A549 (cell line): ENCODE data around the gene PPP2R5C. TPM values are rescaled to one million over a fixed set of nuclear protein-coding genes. Genes with fewer than 3 reads are reported as not detected.

Experiments
- ATAC-seq, 2 experiments: fragments of 200-7000 bp in 1 of 2; fragments of >200 bp in 1 of 2; cut with Nextera tagmentation in 1 of 2; cut with Tn5 transposase in 1 of 2; 3 replicates each; pipeline versions ENCODE4 v1.8.0 to v1.9.1; 2018 to 2020; ENCODE audit warnings: mild to moderate bottlenecking in 1 of 2, moderate library complexity in 1 of 2
- CTCF ChIA-PET: fragments of 300-600 bp; sonication (Branson Sonifier 250); formaldehyde crosslinking; extraction: SDS; loops from one replicate; lab custom pipeline; 2021; ENCODE audit warnings: antibody characterized with exemption, inconsistent platforms; lab: Yijun Ruan, JAX
- POLR2A ChIA-PET: fragments of 350-600 bp; formaldehyde crosslinking; extraction: SDS; loops from one replicate; lab custom pipeline; 2021; ENCODE audit warnings: antibody characterized with exemption, inconsistent platforms; lab: Yijun Ruan, JAX
- DNase-seq, 2 experiments: peaks; one replicate each; pipeline versions ENCODE4 v3.0.0 to v3.0.0-alpha.2; 2011 to 2016; ENCODE audit warnings: low read depth in 1 of 2, low spot score in 1 of 2
- FAIRE-seq: peaks from 2 replicates; lab custom pipeline; 2011; peaks lifted over from hg19 to GRCh38; lab: Jason Lieb, UNC
- H3K27ac ChIP-seq, 2 experiments: fragments of >200 bp; sonication (Bioruptor Twin); formaldehyde crosslinking; 3 replicates each; pipeline ENCODE4 v1.5.1; 2016 to 2017
- H3K4me1 ChIP-seq: fragments of >200 bp; sonication (Bioruptor Twin); formaldehyde crosslinking; 3 replicates; pipeline ENCODE4 v1.6.1; 2016
- H3K4me2 ChIP-seq: fragments of >200 bp; sonication (Bioruptor Twin); formaldehyde crosslinking; 3 replicates; pipeline ENCODE4 v1.6.1; 2016
- H3K4me3 ChIP-seq: fragments of >200 bp; sonication (Bioruptor Twin); formaldehyde crosslinking; 3 replicates; pipeline ENCODE4 v1.5.1; 2016
- H3K9me3 ChIP-seq: fragments of >200 bp; sonication (Bioruptor Twin); formaldehyde crosslinking; 3 replicates; pipeline ENCODE4 v1.6.1; 2016
- ATOH8 ChIP-seq: fragments of 250-450 bp; sonication (Bioruptor Pico); IDR thresholded peaks from 2 replicates; pipeline ENCODE4 v1.5.0; 2020; ENCODE audit warnings: low read depth, mild to moderate bottlenecking, moderate library complexity
- CBX8 ChIP-seq: fragments of 200-600 bp; sonication (generic); IDR thresholded peaks from 2 replicates; pipeline ENCODE4 v1.6.1; 2016
- CEBPB ChIP-seq, 2 experiments: fragments of >200 bp in 1 of 2; sonication (Bioruptor Twin) in 1 of 2; formaldehyde crosslinking in 1 of 2; IDR thresholded peaks; 2 replicates each; pipeline ENCODE4 v1.6.1; 2012 to 2016
- CHD2 ChIP-seq: fragments of 150-350 bp; IDR thresholded peaks from 2 replicates; pipeline ENCODE4 v1.6.1; 2014; ENCODE audit warnings: low read length; ENCODE audit not compliant: partially characterized antibody
- CHD4 ChIP-seq: fragments of 200-600 bp; sonication (generic); IDR thresholded peaks from 2 replicates; pipeline ENCODE4 v1.6.1; 2016; ENCODE audit warnings: antibody characterized with exemption, mild to moderate bottlenecking, borderline replicate concordance
- EHMT2 ChIP-seq: fragments of 200-600 bp; sonication (generic); IDR thresholded peaks from 2 replicates; pipeline ENCODE4 v1.6.1; 2016; ENCODE audit warnings: antibody characterized with exemption, low read depth, mild to moderate bottlenecking, moderate library complexity
- HDAC2 ChIP-seq: fragments of 200-600 bp; sonication (generic); IDR thresholded peaks from 2 replicates; pipeline ENCODE4 v1.6.1; 2016
- HOXA7 ChIP-seq: fragments of 250-450 bp; sonication (Bioruptor Pico); IDR thresholded peaks from 2 replicates; pipeline ENCODE4 v1.5.0; 2020; ENCODE audit warnings: mild to moderate bottlenecking, moderate library complexity
- HOXB13 ChIP-seq: fragments of 250-450 bp; sonication (Bioruptor Pico); IDR thresholded peaks from 2 replicates; pipeline ENCODE4 v1.5.0; 2020; ENCODE audit warnings: low read depth, mild to moderate bottlenecking, moderate library complexity
- HOXB5 ChIP-seq: fragments of 250-450 bp; sonication (Bioruptor Pico); IDR thresholded peaks from 2 replicates; pipeline ENCODE4 v1.5.0; 2020; ENCODE audit warnings: mild to moderate bottlenecking, moderate library complexity
- JUNB ChIP-seq: fragments of >200 bp; sonication (Bioruptor Twin); formaldehyde crosslinking; IDR thresholded peaks from 2 replicates; pipeline ENCODE4 v1.6.1; 2016
- MAZ ChIP-seq: fragments of 150-350 bp; IDR thresholded peaks from 2 replicates; pipeline ENCODE4 v1.6.1; 2014; ENCODE audit warnings: antibody characterized with exemption, low read depth, low read length, borderline replicate concordance
- MYC ChIP-seq: IDR thresholded peaks from 2 replicates; pipeline ENCODE4 v1.6.1; 2012; ENCODE audit warnings: mild to moderate bottlenecking, inconsistent platforms, low read length, improper control_type of control experiment, borderline replicate concordance
- NR3C1 ChIP-seq: fragments of >200 bp; sonication (Bioruptor Twin); formaldehyde crosslinking; IDR thresholded peaks from 3 replicates; pipeline ENCODE4 v1.6.1; 2017
- RAD21 ChIP-seq, 2 experiments: fragments of >200 bp in 1 of 2; sonication (Bioruptor Twin) in 1 of 2; formaldehyde crosslinking in 1 of 2; IDR thresholded peaks in 1 of 2; conservative IDR thresholded peaks in 1 of 2; 2 replicates in 1 of 2; 3 replicates in 1 of 2; pipeline ENCODE4 v1.6.1; 2012 to 2018; ENCODE audit warnings: inconsistent platforms in 1 of 2
- RCOR1 ChIP-seq: fragments of 150-350 bp; IDR thresholded peaks from 2 replicates; pipeline ENCODE4 v1.6.1; 2014; ENCODE audit warnings: antibody characterized with exemption, low read length, low read depth
- RFX5 ChIP-seq: fragments of 450-650 bp; IDR thresholded peaks from 2 replicates; pipeline ENCODE4 v1.7.1; 2014; ENCODE audit warnings: antibody characterized with exemption, mild to moderate bottlenecking, moderate library complexity
- TFCP2L1 ChIP-seq: fragments of 250-450 bp; sonication (Bioruptor Pico); IDR thresholded peaks from 2 replicates; pipeline ENCODE4 v1.5.0; 2021; ENCODE audit warnings: mild to moderate bottlenecking
- TP53 ChIP-seq: fragments of 250-450 bp; sonication (Bioruptor Pico); IDR thresholded peaks from 2 replicates; pipeline ENCODE4 v1.5.0; 2021; ENCODE audit warnings: mild to moderate bottlenecking, moderate library complexity
- USF2 ChIP-seq: fragments of 450-650 bp; IDR thresholded peaks from 2 replicates; pipeline ENCODE4 v1.6.1; 2014; ENCODE audit warnings: antibody characterized with exemption
- ZFP36 ChIP-seq: fragments of 450-650 bp; IDR thresholded peaks from 2 replicates; pipeline ENCODE4 v1.6.1; 2014; ENCODE audit warnings: borderline replicate concordance; ENCODE audit not compliant: partially characterized antibody
- WGBS: methylation state at CpG from one replicate; pipeline ENCODE4 v1.1.6; 2017; ENCODE audit errors: missing lambda C conversion rate; 5-methylcytosine and 5-hydroxymethylcytosine counted together
- polyA plus RNA-seq, 4 experiments: library from polyadenylated mRNA; depleted of rRNA in 3 of 4; stranded (reverse); fragments of >200 nt; fragmentation: RNase III in 1 of 4; extraction: RNeasy Plus Mini Kit Qiagen cat#74134 plus additional on column Dnase treatment in 1 of 4; gene quantifications; 2 replicates in 3 of 4; 3 replicates in 1 of 4; pipeline ENCODE4 v1.2.3, GENCODE V29; 2011 to 2017
- TF ChIP-seq, protein P1 (sequence below): IDR thresholded peaks from 2 replicates; pipeline ENCODE4 v1.6.1; 2012
- TF ChIP-seq, protein P2 (sequence below): fragments of 150-350 bp; IDR thresholded peaks from 2 replicates; pipeline ENCODE4 v1.6.1; 2014; ENCODE audit warnings: low read depth, mild to moderate bottlenecking, low read length

PPP2R5C gene
- polyA plus RNA-seq, 2 of the 4 experiments (the other 2 are of a cell fraction), result 74.8 to 150 TPM

- POLR2A ChIA-PET, result no interaction called here
- Histone ChIP-seq H3K9me3 (0 out of 3 replicates have a peak, but pooled peaks cover 4% of the 10 kb centered on the region), H3K4me3 (no peak overlapping the region), H3K4me1 (no peaks in the 10 kb centered on the region), H3K4me2 (no peak overlapping the region), H3K27ac (no peak overlapping the region)
- DNase-seq (no peak), ATAC-seq (no peak), FAIRE-seq (no peak)
- CTCF ChIA-PET, result interaction anchor here (1.2 kb wide), 1 partner anchor 57 kb away, joined by 5 read pairs; no protein-coding TSS in a partner anchor
- 71% methylated on average over 5 of the region's 7 CpGs for whole genome bisulfite sequencing
- TF ChIP-seq EHMT2 (no peak), HDAC2 (no peak), CBX8 (no peak), RFX5 (no peak), RAD21 (conservative IDR thresholded peaks at IDR 0.05 in 1 of 2, IDR thresholded peaks at IDR 0.05 in 1 of 2) (no peak), ZFP36 (no peak), MAZ (no peak), HOXB13 (CRISPR knock-in tag) (no peak), NR3C1 (no peak), CEBPB (IDR thresholded peaks at IDR 0.05) (no peak), HOXB5 (CRISPR knock-in tag) (no peak)
- TF ChIP-seq, protein P1, sequence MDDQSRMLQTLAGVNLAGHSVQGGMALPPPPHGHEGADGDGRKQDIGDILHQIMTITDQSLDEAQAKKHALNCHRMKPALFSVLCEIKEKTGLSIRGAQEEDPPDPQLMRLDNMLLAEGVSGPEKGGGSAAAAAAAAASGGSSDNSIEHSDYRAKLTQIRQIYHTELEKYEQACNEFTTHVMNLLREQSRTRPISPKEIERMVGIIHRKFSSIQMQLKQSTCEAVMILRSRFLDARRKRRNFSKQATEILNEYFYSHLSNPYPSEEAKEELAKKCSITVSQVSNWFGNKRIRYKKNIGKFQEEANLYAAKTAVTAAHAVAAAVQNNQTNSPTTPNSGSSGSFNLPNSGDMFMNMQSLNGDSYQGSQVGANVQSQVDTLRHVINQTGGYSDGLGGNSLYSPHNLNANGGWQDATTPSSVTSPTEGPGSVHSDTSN, result no peak
These were observed 47.7 kb upstream of the PPP2R5C start for GRCh38 chr14:101713621-101714349.

- ChIA-PET POLR2A (no interaction called here), CTCF (interaction anchor here (0.5 to 1.2 kb wide), 2 partner anchors 56 to 1094 kb away, joined by 3 to 5 read pairs; no protein-coding TSS in a partner anchor)
- H3K4me2 ChIP-seq, result no peak overlapping the region
- H3K4me3 ChIP-seq, result no peak overlapping the region
- 41% methylated on average over 3 of the region's 3 CpGs for WGBS
- H3K9me3 ChIP-seq, result 0 out of 3 replicates have a peak, but pooled peaks cover 4% of the 10 kb centered on the region
- no peaks in the 10 kb centered on the region for H3K4me1 ChIP-seq
- DNase-seq, result no peak
- ATAC-seq, result no peak
- no peak overlapping the region for H3K27ac ChIP-seq
- FAIRE-seq, result no peak
- TF ChIP-seq TFCP2L1 (no peak), HOXA7 (CRISPR knock-in tag) (no peak), TP53 (CRISPR knock-in tag) (no peak), RCOR1 (no peak), ATOH8 (CRISPR knock-in tag) (no peak), ZFP36 (no peak), MAZ (no peak), CHD4 (no peak), USF2 (no peak), CHD2 (no peak), MYC (no peak), RAD21 (conservative IDR thresholded peaks at IDR 0.05 in 1 of 2, IDR thresholded peaks at IDR 0.05 in 1 of 2) (no peak), JUNB (no peak)
- TF ChIP-seq, protein P2, sequence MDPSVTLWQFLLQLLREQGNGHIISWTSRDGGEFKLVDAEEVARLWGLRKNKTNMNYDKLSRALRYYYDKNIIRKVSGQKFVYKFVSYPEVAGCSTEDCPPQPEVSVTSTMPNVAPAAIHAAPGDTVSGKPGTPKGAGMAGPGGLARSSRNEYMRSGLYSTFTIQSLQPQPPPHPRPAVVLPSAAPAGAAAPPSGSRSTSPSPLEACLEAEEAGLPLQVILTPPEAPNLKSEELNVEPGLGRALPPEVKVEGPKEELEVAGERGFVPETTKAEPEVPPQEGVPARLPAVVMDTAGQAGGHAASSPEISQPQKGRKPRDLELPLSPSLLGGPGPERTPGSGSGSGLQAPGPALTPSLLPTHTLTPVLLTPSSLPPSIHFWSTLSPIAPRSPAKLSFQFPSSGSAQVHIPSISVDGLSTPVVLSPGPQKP, result no peak
- TF ChIP-seq, all 56 proteins: peak for 0
These were observed 47.1 kb upstream of the PPP2R5C start for GRCh38 chr14:101714394-101714793.
